GM18507 (cell line): ENCODE measurements around the gene C1D.
"Not testable (repeated sequence)": the region's sequence is repeated elsewhere in the genome, so short reads cannot be mapped to it uniquely, and the experiment has no call there.

Experiments
- DNase-seq: peaks from one replicate; pipeline ENCODE4 v3.0.0; 2011; ENCODE audit warnings: low read depth; ENCODE audit not compliant: insufficient read length; ENCODE audit errors: extremely low spot score
- FAIRE-seq: peaks from 2 replicates; lab custom pipeline; 2011; peaks lifted over from hg19 to GRCh38; lab: Jason Lieb, UNC

C1D gene

DNA sequence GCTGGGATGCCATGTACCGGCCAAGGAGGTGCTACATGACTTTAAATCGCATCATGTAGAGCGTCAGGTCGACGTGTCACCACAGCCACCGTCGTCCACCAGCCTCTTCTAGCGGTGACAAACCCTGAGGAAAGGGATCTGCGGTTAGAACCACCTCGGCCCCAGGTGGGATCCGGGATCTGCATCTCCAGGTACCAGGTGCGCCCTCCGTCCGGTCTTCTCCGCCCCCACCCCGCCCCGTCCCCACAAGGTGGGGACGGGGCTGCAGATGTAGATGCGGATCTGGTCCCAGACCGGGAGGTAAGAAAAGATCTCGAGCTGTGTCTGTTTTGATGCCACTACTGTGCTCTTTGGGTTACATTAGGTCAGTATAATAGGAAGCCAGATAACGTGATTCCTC is 38.4 kb downstream of the C1D start:
- DNase-seq (no peak), FAIRE-seq (no peak)

DNA sequence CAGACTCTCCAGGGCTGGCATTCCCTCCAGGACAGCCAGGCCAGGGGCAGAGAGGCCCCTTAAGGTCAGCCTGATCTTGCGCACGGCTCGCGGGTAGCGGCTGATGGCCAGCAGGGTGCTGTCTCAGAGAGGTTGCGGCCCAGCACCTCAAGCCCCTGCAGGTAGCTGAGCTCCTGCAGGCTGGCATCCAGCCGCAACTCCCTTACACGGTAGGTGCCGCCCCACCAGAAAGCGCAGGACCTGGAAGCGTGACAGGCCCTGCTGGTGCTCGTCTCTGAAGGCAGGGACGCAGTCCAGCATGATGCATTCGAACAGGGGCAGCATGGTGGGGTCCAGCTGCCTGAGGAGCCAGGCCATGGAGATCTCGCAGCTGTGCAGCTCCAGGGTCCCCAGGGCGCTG is 38.9 kb downstream of the C1D start:
- DNase-seq (no peak), FAIRE-seq (no peak)

DNA sequence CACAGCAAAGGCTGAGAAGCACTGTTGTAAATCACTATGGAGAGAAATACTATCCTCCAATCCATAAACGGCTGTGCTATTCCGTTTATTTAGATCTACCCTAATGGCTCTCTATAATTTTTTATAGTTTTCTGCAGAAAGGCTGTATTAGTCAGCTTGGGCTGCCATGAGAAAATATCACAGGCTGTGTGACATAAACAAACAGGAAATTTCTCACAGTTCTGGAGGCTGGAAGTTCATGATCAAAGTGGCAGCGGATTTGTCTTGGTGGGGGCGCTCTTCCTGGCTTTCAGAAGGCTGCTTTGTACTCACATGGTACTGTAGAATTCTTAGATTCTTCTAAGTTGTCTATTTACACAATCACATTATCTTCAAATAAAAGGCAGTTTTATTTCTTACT is 44.1 kb downstream of the C1D start:
- DNase-seq (no peak), FAIRE-seq (no peak)

DNA sequence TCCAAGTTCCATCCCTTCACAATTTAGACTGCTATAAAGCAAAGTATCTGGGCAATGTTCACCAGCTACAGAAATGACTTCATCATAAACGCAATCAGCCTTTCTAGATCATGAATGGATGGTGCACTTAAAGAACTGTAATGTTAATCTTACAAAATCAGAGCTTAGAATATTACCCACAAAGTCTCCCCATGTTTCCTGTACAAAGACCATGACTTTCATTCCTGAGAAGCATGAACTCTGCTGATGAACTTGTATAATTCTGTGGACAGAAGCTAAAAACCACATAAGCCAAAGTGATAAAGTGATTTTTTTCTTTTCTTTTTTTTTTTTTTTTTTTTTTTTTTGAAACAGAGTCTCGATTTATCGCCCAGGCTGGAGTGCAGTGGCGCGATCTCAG is 53.3 kb downstream of the C1D start:
- DNase-seq (no peak), FAIRE-seq (no peak)

DNA sequence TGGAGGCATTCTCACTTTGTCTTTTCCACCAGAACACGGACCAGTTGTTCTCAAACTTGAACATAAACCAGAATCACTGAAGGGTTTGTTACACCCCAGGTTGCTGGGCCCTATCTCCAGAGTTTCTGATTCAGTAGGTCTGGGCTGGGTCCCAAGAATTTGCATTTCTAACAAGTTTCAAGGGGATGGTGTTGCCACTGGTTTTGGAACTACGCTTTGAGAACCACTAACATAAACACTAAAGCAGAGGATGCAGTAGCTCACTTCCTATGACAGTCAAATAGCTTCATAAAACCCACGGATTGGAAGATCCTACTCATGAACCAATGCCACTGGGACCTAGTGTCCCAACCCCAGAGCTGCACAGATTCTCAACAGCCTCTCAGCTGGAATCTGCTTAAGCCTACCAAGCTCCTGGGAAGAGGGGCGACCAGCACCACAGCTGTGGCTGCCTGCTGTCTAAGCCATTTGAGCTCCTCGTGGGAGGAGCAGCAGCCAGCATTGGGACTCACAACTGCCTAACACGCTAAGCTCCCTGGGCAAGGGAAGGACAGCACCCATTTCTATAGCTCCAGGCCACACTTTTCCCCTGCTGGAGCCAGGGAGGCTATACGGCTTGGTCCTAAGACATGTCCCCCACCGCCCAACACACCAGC is 62.5 kb downstream of the C1D start:
- FAIRE-seq (no peak), DNase-seq (no peak)

DNA sequence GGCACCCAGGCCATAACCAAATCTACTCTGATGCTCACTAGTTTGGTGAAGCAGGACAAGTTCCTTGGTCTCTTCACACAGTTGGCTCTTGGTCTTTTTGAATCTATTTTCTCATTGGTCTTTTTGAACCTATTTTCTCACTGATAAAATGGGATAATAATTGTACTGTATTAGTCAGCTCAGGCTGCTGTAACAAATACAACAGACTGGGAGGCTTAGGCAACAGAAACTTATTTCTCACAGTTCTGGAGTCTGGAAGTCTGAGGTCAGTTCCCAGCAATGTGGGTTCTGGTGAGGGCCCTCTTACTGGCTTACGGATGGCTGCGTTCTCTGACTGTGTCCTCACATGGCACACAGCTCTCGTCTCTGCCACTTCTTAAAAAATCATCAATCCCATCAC is 63.5 kb downstream of the C1D start:
- FAIRE-seq, result no peak
- DNase-seq, result no peak

DNA sequence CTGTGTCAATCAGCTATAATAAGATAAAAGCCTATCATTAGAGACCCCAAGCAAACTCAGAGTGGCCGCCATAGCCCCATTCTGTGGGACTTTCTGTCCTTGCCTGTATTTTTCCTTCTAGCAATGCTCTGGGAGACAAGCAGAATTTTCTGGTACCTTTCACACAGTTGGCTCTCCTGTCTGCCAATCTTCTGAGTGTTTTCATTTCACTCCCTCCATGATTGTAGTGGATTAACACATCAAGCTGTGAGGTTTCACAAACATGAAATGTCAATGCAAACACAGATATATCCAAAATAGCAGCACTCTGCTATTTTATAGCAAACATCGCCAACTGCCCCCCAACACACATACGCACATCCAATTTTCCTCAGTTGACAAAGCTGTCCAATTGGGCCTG is 64.9 kb downstream of the C1D start:
- FAIRE-seq, result no peak
- no peak for DNase-seq

DNA sequence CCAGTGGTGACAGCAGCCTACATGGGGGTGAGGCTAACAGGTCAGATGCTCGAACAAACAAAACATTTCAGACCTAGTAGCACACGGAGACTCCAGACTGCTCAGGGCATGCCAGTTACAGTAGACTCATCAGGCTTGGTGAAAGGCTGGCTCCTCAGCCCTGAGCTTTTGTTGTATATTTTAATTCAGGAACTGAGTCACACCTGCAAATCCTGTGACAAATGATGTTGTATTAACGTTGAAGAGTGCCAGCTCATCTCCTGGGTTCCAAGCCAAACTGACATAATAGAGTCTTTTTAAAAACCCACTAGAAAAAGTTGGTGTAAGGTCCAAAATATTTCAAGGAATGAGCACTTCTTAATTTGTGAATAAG is 65.3 kb downstream of the C1D start:
- DNase-seq (no peak), FAIRE-seq (no peak)

DNA sequence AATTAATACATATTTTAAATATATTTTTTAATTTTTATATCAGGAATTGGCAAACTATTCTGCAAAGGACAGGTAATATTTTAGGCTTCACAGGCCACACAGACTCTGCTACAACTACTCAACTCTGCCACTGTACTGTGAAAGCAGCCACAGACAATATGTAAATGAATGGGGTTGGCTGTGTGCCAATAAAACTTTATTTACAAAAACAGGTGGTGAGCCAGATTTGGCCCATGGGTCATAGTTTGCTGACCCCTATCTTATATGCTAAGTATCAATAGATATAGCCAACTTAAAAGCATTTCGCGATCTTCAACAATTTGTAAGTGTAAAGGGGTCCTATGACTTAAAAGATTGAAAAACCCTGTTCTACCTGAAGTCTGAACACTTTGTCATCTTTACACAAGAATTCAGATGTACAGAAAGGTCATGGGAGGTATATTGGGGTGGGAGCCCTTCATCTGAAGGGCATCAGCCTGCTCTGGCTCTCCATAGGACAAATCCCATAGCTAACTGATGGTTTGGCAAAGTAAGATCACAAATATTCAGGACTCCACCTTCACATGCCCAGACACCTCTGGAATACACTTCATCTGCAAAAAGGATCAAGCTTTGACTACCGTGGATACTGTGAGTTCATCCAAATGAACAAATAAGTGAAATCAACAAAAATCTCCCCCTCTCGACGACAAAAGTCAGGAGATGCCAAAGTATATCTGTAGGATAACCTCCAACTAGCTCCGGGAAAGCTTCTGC is 65.9 kb downstream of the C1D start:
- DNase-seq (no peak), FAIRE-seq (no peak)

DNA sequence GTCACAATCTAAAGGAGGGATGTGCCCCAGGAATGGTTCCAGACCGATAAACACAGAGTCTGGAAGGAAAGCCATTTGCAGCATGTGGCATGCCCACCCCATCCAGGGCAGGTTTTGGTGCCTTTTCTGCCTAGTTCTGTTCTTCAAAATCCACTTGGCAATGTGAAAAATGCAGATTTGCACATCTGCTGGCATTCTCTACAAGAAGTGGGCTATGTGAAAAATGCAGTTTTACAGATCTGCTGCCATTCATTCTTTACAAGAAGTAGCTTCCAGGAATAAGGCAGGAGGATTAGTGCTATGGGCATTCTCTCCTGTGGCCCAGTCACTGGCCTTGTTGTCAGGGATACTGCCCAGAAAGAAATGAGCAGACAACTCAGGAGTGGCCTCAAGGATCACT is 68.1 kb downstream of the C1D start:
- FAIRE-seq, result no peak
- no peak for DNase-seq

DNA sequence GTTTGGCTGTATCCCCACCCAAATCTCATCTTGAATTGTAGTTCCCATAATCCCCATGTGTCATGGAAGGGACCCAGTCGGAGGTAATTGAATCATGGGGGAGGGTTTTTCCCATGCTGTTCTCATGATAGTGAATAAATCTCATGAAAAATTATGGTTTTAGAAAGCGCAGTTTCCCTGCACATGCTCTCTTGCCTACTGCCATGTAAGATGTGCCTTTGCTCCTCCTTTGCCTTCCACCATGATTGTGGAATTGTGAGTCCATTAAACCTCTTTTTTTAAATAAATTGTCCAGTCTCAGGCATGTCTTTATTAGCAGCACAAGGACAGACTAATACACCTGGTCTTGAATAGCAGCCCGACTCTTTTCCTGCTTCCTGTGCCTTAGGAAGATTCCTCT is 68.7 kb downstream of the C1D start:
- DNase-seq, FAIRE-seq: not testable (repeated sequence)

DNA sequence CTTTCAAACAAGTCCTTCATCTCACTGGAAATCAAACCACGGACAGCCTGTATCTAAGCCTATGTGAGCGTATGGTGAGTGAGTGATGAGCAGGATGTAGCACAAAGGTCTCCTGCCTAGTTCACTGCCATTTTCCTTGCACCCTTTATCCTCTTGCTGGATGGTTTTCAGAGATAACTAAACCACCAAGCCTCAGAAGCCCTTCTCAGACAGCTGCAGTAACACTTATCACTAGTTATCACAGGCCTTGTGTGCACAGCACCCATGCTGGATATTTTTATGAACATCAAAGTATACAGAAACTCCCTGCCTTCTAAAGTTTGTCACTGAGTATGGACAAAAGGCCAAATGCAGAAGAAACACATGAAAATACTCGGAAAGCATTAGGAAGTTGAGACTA is 69.5 kb downstream of the C1D start:
- FAIRE-seq (no peak), DNase-seq (no peak)

DNA sequence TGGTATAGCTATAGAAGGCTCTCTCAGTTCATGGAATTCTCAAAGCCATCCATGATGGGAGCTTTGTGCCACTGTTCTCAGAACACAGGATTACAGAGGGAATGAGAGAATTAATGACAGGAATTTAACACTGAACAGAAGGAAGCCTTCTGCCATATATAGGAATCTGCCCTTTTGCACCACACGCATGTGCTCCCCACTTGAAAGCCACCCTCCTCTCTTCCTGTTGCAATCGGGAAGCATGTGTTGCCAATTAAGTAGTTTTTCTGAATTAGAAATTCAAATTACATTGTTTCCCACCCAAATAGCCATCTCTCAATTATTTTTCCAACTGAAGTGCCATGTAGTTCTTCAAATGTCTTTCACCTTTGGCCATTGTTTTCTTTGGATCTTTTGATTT is 71.3 kb downstream of the C1D start:
- DNase-seq, result no peak
- no peak for FAIRE-seq
